Psoas muscle (tissue), 8 donors: ENCODE data around the gene UNC5CL. TPM values are rescaled to one million over a fixed set of nuclear protein-coding genes. Genes with fewer than 3 reads are reported as not detected.

Experiments used
- ATAC-seq, 4 donors: fragments of 200-7000 bp; cut with Tn5 transposase; one replicate each; pipeline ENCODE4 v1.9.1; 2020; ENCODE audit warnings: moderate library complexity in 3 of 4, mild to moderate bottlenecking in 2 of 4
- DNase-seq, 2 donors: peaks; one replicate each; pipeline ENCODE4 v3.0.0-alpha.2; 2020
- H3K27ac ChIP-seq: fragments of 200-600 bp; one replicate; pipeline ENCODE4 v1.8.0; 2022
- H3K27me3 ChIP-seq, 3 donors: fragments of 200-600 bp in 1 of 3; one replicate each; pipeline versions ENCODE4 v1.6.1 to v1.8.0; 2013 to 2022; ENCODE audit warnings: low read length in 2 of 3, mild to moderate bottlenecking in 2 of 3, moderate library complexity in 1 of 3; ENCODE audit not compliant: insufficient read depth in 3 of 3
- H3K36me3 ChIP-seq, 2 donors: fragments of 200-600 bp in 1 of 2; one replicate each; pipeline versions ENCODE4 v1.6.1 to v1.8.0; 2013 to 2022; ENCODE audit warnings: low read depth in 1 of 2, mild to moderate bottlenecking in 1 of 2, moderate library complexity in 1 of 2; ENCODE audit not compliant: insufficient read depth in 1 of 2
- H3K4me1 ChIP-seq: fragments of 200-600 bp; one replicate; pipeline ENCODE4 v1.8.0; 2022
- H3K4me3 ChIP-seq: fragments of 200-600 bp; one replicate; pipeline ENCODE4 v1.8.0; 2022; ENCODE audit warnings: mild to moderate bottlenecking
- H3K9me3 ChIP-seq: fragments of 200-600 bp; one replicate; pipeline ENCODE4 v1.8.0; 2022
- WGBS, 3 donors: extraction: QIAGEN DNeasy Blood & Tissue Kit; methylation state at CpG; one replicate each; pipeline versions ENCODE4 v1.1.6 to v1.1.7; 2013; 5-methylcytosine and 5-hydroxymethylcytosine counted together
- intact Hi-C, 2 donors: fragments of 100-400 bp; cut with DNase I; formaldehyde crosslinking; loops; one replicate each; pipeline versions ENCODE4 v1.11.0 to v1.14.2; 2022
- polyA plus RNA-seq, 3 donors: library from polyadenylated mRNA; stranded (reverse); fragments of 200-250 nt; gene quantifications; one replicate each; pipeline ENCODE4 v1.2.3, GENCODE V29; 2013
- total RNA-seq, 4 donors: library from RNA; stranded (reverse); fragmentation: NEBNext Ultra II Directional in 2 of 4; extraction: Animal tissue kit (Norgen Biotek cat#: 25700) in 2 of 4; gene quantifications; one replicate each; pipeline versions ENCODE4 v1.2.1 to v1.2.4, GENCODE V29; 2021 to 2023
- TF ChIP-seq, protein P1 (sequence below): fragments of 200-600 bp; IDR thresholded peaks from one replicate; pipeline ENCODE4 v1.8.0; 2022; ENCODE audit warnings: antibody characterized with exemption
- donor health status: healthy with polysubstance abuse.
- donor health status: DM: no; HTN: no; CAD: no; lungs with moderate emphysema.
- donor health status: Bipolar disorder and iron deficiency.
- donor health status: healthy.
- donor health status: DM: yes; HTN: yes; CAD: no.
- donor health status: DM: no; HTN: no; CAD: no.
- donor health status: DM: no; HTN: no; CAD: no.
- donor health status: DM: yes; HTN: yes; CAD: no.

UNC5CL gene
- total and polyA plus RNA-seq, 7 donors, result 0.14 to 0.90 (median 0.33) TPM

DNA sequence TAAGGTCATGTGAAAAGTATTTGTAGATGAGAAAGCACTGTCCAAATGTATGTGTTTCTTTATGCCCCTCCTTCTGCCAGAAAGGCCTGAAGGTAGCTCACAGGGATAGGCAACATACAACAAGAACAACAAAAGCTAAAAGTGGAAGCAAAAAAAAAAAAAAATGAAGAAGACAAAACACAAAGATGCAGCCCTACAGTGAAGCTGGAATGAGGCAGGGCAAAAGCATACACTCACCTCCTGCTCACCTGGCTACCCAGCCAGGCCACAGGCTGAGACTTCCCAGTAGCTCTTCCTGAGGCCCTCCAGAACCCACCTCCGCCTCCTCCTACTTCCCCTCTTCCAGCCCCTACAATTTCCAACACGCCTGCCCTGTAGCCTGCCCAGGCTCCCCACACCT lies 2.4 kb downstream of the UNC5CL start:
- ATAC-seq (no peak), DNase-seq (no peak)
- intact Hi-C loops, result loop anchor here in 1 of 2 donors (10.0 kb wide), 1 partner anchor 1692 kb away; no protein-coding TSS in a partner anchor
- TF ChIP-seq, protein P1, sequence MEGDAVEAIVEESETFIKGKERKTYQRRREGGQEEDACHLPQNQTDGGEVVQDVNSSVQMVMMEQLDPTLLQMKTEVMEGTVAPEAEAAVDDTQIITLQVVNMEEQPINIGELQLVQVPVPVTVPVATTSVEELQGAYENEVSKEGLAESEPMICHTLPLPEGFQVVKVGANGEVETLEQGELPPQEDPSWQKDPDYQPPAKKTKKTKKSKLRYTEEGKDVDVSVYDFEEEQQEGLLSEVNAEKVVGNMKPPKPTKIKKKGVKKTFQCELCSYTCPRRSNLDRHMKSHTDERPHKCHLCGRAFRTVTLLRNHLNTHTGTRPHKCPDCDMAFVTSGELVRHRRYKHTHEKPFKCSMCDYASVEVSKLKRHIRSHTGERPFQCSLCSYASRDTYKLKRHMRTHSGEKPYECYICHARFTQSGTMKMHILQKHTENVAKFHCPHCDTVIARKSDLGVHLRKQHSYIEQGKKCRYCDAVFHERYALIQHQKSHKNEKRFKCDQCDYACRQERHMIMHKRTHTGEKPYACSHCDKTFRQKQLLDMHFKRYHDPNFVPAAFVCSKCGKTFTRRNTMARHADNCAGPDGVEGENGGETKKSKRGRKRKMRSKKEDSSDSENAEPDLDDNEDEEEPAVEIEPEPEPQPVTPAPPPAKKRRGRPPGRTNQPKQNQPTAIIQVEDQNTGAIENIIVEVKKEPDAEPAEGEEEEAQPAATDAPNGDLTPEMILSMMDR, result no peak
- Histone ChIP-seq H3K27me3 (no peaks in the 10 kb centered on the region), H3K36me3 (no peaks in the 10 kb centered on the region), H3K4me1 (peaks cover 15% of the 10 kb centered on the region), H3K9me3 (no peaks in the 10 kb centered on the region), H3K27ac (no peak overlapping the region), H3K4me3 (no peak overlapping the region)
- 57 to 97% (median 89%) methylated on average over 2 of the region's 2 CpGs for WGBS, 3 donors

DNA sequence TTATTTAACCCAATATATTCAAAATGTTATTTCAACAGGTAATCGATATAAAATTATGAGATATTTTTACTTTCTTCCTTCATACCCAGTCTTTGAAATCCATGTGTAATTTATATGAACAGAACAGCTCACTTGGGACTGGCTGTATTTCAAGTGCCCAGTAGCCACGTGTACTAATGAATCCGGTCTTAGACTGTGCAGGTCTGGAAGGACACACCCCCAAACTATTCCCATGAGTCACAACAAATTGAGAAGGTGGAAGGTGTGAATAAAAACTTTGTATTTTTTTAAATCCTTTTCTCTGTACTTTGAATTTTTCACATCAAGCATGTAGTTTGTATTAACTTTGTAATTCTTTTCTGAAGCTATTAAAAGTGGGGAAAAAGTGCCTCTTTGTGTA lies 2.8 kb downstream of the UNC5CL start:
- ATAC-seq, result no peak
- Histone ChIP-seq H3K4me3 (no peak overlapping the region), H3K27me3 (no peaks in the 10 kb centered on the region), H3K27ac (no peak overlapping the region), H3K9me3 (no peaks in the 10 kb centered on the region), H3K36me3 (no peaks in the 10 kb centered on the region), H3K4me1 (peaks cover 15% of the 10 kb centered on the region)
- TF ChIP-seq, protein P1, result no peak
- no peak for DNase-seq
- 44 to 67% (median 45%) methylated on average over 3 of the region's 3 CpGs for WGBS, 3 donors
- intact Hi-C loops, result loop anchor here in 1 of 2 donors (10.0 kb wide), 1 partner anchor 1691 kb away; no protein-coding TSS in a partner anchor

DNA sequence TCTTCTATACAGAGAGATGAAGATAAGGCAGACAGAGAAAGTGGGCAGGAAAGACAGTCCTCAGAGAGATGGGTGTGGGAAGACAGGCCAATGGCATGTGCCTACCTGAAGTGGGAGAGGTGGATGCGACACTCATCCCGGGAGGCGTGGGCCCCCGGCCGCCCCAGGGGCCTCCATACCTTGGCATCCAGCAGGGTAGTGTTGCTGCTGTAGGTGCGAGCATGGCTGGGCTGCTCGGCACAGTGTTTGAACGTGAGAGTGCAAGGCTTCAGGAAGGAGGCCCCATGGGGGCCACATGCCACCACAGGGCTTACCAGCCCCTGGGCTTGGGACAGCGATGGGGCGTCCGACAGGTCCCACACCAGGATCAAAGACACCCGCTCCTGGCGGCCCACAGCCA lies 5.2 kb downstream of the UNC5CL start:
- Histone ChIP-seq H3K4me1 (no peaks in the 10 kb centered on the region), H3K36me3 (no peaks in the 10 kb centered on the region), H3K27ac (no peak overlapping the region), H3K27me3 (no peaks in the 10 kb centered on the region), H3K9me3 (no peaks in the 10 kb centered on the region), H3K4me3 (no peak overlapping the region)
- no peak for ATAC-seq
- WGBS, 3 donors, result 88 to 94% (median 92%) methylated on average over 13 of the region's 13 CpGs
- TF ChIP-seq, protein P1, result no peak
- intact Hi-C loops, result loop anchor here in 1 of 2 donors (10.0 kb wide), 1 partner anchor 1689 kb away; no protein-coding TSS in a partner anchor
- no peak for DNase-seq

DNA sequence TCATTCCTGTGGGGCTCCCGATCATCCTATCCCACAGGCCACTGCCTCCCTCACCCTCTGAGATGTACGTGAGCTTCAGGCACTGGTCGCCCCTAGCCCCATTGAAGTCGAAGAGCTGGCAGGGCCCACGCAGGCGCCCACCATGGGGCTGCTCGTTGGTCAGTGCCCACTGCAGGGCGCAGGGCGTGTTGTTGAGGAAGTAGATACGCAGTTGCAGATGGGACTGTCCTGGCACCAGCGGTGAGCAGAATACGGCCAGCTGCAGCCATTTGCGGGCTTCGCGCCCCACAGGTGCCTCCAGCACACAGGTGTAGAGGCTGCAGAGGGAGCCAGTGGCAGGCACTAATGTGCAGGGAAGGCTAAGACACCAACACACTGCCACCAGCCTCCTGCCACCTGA lies 6.2 kb downstream of the UNC5CL start:
- DNase-seq, result no peak
- ATAC-seq, result no peak
- Histone ChIP-seq H3K36me3 (no peaks in the 10 kb centered on the region), H3K27me3 (no peaks in the 10 kb centered on the region), H3K4me3 (no peak overlapping the region), H3K27ac (no peak overlapping the region), H3K9me3 (no peaks in the 10 kb centered on the region), H3K4me1 (peaks cover 4% of the 10 kb centered on the region)
- intact Hi-C loops, result loop anchor here in 1 of 2 donors (10.0 kb wide), 1 partner anchor 1688 kb away; no protein-coding TSS in a partner anchor
- TF ChIP-seq, protein P1, result no peak
- WGBS, 3 donors, result 94 to 96% (median 95%) methylated on average over 15 of the region's 15 CpGs
